Fibroblast of pulmonary artery (primary cell): Measurements from ENCODE around the gene EVI5L.
"Not testable (repeated sequence)": the region's sequence is repeated elsewhere in the genome, so short reads cannot be mapped to it uniquely, and the experiment has no call there.

ENCODE experiments used
- DNase-seq: peaks from one replicate; pipeline ENCODE4 v3.0.0-alpha.2; 2010; ENCODE audit warnings: low read depth
- H3K4me3 ChIP-seq: replicated peaks from 2 replicates; pipeline ENCODE4 v1.5.1; 2011; ENCODE audit warnings: low read depth, mild to moderate bottlenecking, control low read depth, low read length, moderate library complexity
- CTCF ChIP-seq: IDR thresholded peaks from 2 replicates; pipeline ENCODE4 v1.5.1; 2011; ENCODE audit warnings: mild to moderate bottlenecking, control low read depth, low read length, inconsistent platforms; ENCODE audit errors: missing control alignments

EVI5L gene

GRCh38 chr19:7856109-7856591 lies 26.1 kb downstream of the EVI5L start:
- no peak for TF ChIP-seq CTCF
- H3K4me3 ChIP-seq: no peak overlapping the region
- no peak for DNase-seq

- TF ChIP-seq CTCF: no peak
- no peak for DNase-seq
- no peak overlapping the region for H3K4me3 ChIP-seq
Measured at GRCh38 chr19:7856679-7857663, 27.0 kb downstream of the EVI5L start.

- no peak overlapping the region for H3K4me3 ChIP-seq
- no peak for TF ChIP-seq CTCF
- no peak for DNase-seq
Measured at GRCh38 chr19:7857727-7858108, 27.7 kb downstream of the EVI5L start.

GRCh38 chr19:7858109-7858770 lies 28.2 kb downstream of the EVI5L start:
- no peak for DNase-seq
- no peak for TF ChIP-seq CTCF
- H3K4me3 ChIP-seq: no peak overlapping the region

- not testable (repeated sequence) for DNase-seq, H3K4me3 ChIP-seq
Measured at GRCh38 chr19:7859087-7859486, 29.1 kb downstream of the EVI5L start.

GRCh38 chr19:7859831-7860713 lies 30.1 kb downstream of the EVI5L start:
- no peak for DNase-seq
- no peak overlapping the region for H3K4me3 ChIP-seq
- TF ChIP-seq CTCF: no peak
